Measurements from ENCODE around the gene CD34.

DNA sequence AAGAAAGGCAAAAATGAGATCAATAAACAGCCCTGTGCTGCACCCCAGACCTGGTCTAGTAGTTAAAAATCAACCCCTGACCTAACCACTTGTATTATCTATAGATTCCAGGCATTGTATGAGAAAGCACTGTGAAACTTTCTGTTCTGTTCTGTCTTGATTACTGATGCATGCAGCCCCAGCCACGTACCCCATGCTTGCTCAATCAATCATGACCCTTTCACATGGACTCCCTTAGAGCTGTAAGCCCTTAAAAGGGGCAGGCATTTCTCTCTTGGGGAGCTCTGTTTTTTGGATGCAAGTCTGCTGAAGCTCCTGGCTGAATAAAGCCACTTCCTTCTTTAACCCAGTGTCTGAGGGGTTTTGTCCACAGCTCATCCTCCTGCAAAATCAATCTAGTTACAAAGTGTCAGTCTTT lies 24.2 kb upstream of the CD34 start:
- no peak for TF ChIP-seq CTCF (conservative IDR thresholded peaks at IDR 0.05; ENCODE audit: low read length)
- no peak for TF ChIP-seq EZH2phosphoT487 (IDR thresholded peaks at IDR 0.05; ENCODE audit: borderline replicate concordance, low read depth, low read length)
